HG03469 (cell line): ENCODE results near the gene VWA3A.
"Not testable (repeated sequence)": the region's sequence is repeated elsewhere in the genome, so short reads cannot be mapped to it uniquely, and the experiment has no call there.

Experiments
- ATAC-seq: cut with Tn5 transposase; IDR thresholded peaks from one replicate; pipeline ENCODE4 v1.9.1; 2021; ENCODE audit warnings: mild to moderate bottlenecking, moderate library complexity, moderate number of reproducible peaks; ENCODE audit not compliant: unreplicated experiment

The VWA3A gene

GRCh38 chr16:22128537-22128936 is 36.2 kb downstream of the VWA3A start:
- ATAC-seq: not testable (repeated sequence)

GRCh38 chr16:22130528-22130927 is 38.2 kb downstream of the VWA3A start:
- ATAC-seq: no peak

GRCh38 chr16:22132801-22133200 is 40.5 kb downstream of the VWA3A start:
- no peak for ATAC-seq

- no peak for ATAC-seq
Observed at GRCh38 chr16:22138482-22138881, 46.1 kb downstream of the VWA3A start.

GRCh38 chr16:22139008-22139407 is 46.7 kb downstream of the VWA3A start:
- no peak for ATAC-seq

GRCh38 chr16:22139732-22140131 is 47.4 kb downstream of the VWA3A start:
- no peak for ATAC-seq

- ATAC-seq: no peak
Observed at GRCh38 chr16:22141767-22142166, 49.4 kb downstream of the VWA3A start.

GRCh38 chr16:22144520-22144919 is 52.2 kb downstream of the VWA3A start:
- no peak for ATAC-seq

GRCh38 chr16:22147853-22148252 is 55.5 kb downstream of the VWA3A start:
- no peak for ATAC-seq

- no peak for ATAC-seq
Observed at GRCh38 chr16:22151246-22151998, 59.1 kb downstream of the VWA3A start.

- no peak for ATAC-seq
Observed at GRCh38 chr16:22152316-22152715, 60.0 kb downstream of the VWA3A start.

- ATAC-seq: not testable (repeated sequence)
Observed at GRCh38 chr16:22153078-22153477, 60.7 kb downstream of the VWA3A start.

GRCh38 chr16:22161401-22161800 is 69.1 kb downstream of the VWA3A start:
- no peak for ATAC-seq

GRCh38 chr16:22161999-22162655 is 69.8 kb downstream of the VWA3A start, which contains the start of gene SDR42E2:
Gene SDR42E2 (plus strand): TSS chr16:22162506. CDS start chr16:22165583, 3,077 bp downstream.
- no peak for ATAC-seq

- ATAC-seq: no peak
Observed at GRCh38 chr16:22162656-22163009, 70.3 kb downstream of the VWA3A start.

GRCh38 chr16:22163806-22164205 is 71.5 kb downstream of the VWA3A start:
- ATAC-seq: no peak

GRCh38 chr16:22164482-22164881 is 72.1 kb downstream of the VWA3A start:
- no peak for ATAC-seq

GRCh38 chr16:22165508-22166285 is 73.4 kb downstream of the VWA3A start:
- ATAC-seq: no peak

- no peak for ATAC-seq
Observed at GRCh38 chr16:22171953-22172352, 79.6 kb downstream of the VWA3A start.

GRCh38 chr16:22172642-22173041 is 80.3 kb downstream of the VWA3A start:
- not testable (repeated sequence) for ATAC-seq

GRCh38 chr16:22174642-22175041 is 82.3 kb downstream of the VWA3A start:
- no peak for ATAC-seq
